ENCODE results near the gene ATP10A. TPM values are rescaled to one million over a fixed set of nuclear protein-coding genes. Genes with fewer than 3 reads are reported as not detected.
"Not testable (repeated sequence)": the region's sequence is repeated elsewhere in the genome, so short reads cannot be mapped to it uniquely, and the experiment has no call there.

ATP10A gene
- total RNA-seq, 1 donor from 2014 or later: 3.2 TPM

DNA sequence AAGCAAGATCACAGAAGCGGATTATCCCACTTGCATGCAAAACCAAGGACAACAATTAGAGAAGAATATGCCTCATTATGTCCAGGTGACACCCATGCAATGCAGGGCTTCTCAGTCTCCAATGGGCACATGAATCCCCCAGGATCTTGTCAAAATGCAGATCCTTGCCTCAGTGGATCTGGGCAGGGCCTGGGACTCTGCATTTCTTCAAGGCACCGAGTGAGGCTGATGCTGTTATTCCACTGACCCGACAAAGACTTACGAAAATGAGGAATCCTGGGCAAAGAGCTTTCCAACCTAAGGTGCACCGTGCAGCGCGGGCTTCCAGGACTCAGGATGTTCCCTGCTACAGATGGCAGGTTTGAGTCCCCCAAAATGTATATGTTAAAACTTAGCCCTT is 99.2 kb downstream of the ATP10A start:
- Histone ChIP-seq H3K9me3 (no peaks in the 10 kb centered on the region), H3K27ac (no peak overlapping the region), H3K4me3 (no peak overlapping the region), H3K36me3 (no peaks in the 10 kb centered on the region), H3K27me3 (no peaks in the 10 kb centered on the region), H3K4me1 (no peaks in the 10 kb centered on the region)
- intact Hi-C loops (cut with DNase I): no loop called here
- no peak for TF ChIP-seq CTCF (IDR thresholded peaks at IDR 0.05)
- no peak for TF ChIP-seq POLR2AphosphoS5 (IDR thresholded peaks at IDR 0.05; ENCODE audit: insufficient read depth in 1 of 2, low read depth in 1 of 2)
- TF ChIP-seq POLR2A (IDR thresholded peaks at IDR 0.05): no peak
- peak in 1 of 2 donors; percentile 52 for DNase-seq (ENCODE audit: extremely low spot score in 2 of 2)

DNA sequence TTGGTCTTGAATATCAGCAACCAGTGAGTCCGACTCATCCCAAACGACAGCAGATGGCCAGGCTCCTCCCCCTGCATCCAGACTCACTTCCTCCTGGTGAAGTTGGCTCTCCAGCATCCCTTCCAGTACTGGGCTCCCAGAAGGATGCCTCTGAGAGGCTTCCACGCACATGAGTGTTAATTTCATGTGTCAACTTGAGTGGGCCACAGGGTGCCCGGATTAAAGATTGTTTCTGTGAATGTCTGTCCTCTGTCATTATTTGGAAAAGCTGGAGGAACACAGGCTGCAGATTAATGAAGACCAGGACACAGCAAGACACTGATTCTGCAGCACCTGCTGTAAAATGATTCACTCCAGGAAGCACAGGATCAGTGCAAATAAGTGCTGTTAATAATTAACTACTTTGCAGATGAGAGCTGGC is 99.8 kb downstream of the ATP10A start:
- H3K9me3 ChIP-seq: no peaks in the 10 kb centered on the region
- intact Hi-C loops (cut with DNase I): no loop called here
- no peak overlapping the region for H3K4me3 ChIP-seq
- no peaks in the 10 kb centered on the region for H3K4me1 ChIP-seq
- peak in 1 of 2 donors; percentile 34 for DNase-seq (ENCODE audit: extremely low spot score in 2 of 2)
- H3K27me3 ChIP-seq: no peaks in the 10 kb centered on the region
- TF ChIP-seq CTCF (IDR thresholded peaks at IDR 0.05): no peak
- TF ChIP-seq POLR2A (IDR thresholded peaks at IDR 0.05): no peak
- TF ChIP-seq POLR2AphosphoS5 (IDR thresholded peaks at IDR 0.05; ENCODE audit: insufficient read depth in 1 of 2, low read depth in 1 of 2): no peak
- no peaks in the 10 kb centered on the region for H3K36me3 ChIP-seq
- no peak overlapping the region for H3K27ac ChIP-seq

- H3K36me3 ChIP-seq: no peaks in the 10 kb centered on the region
- H3K4me1 ChIP-seq: no peaks in the 10 kb centered on the region
- DNase-seq (ENCODE audit: extremely low spot score in 2 of 2): peak in 1 of 2 donors; percentile 56
- no peak overlapping the region for H3K27ac ChIP-seq
- H3K27me3 ChIP-seq: no peaks in the 10 kb centered on the region
- TF ChIP-seq POLR2AphosphoS5 (IDR thresholded peaks at IDR 0.05; ENCODE audit: insufficient read depth in 1 of 2, low read depth in 1 of 2): no peak
- no peak for TF ChIP-seq POLR2A (IDR thresholded peaks at IDR 0.05)
- TF ChIP-seq CTCF (IDR thresholded peaks at IDR 0.05): no peak
- intact Hi-C loops (cut with DNase I): no loop called here
- no peak overlapping the region for H3K4me3 ChIP-seq
- H3K9me3 ChIP-seq: no peaks in the 10 kb centered on the region
These were observed 101.0 kb downstream of the ATP10A start for GRCh38 chr15:25761971-25762662.

DNA sequence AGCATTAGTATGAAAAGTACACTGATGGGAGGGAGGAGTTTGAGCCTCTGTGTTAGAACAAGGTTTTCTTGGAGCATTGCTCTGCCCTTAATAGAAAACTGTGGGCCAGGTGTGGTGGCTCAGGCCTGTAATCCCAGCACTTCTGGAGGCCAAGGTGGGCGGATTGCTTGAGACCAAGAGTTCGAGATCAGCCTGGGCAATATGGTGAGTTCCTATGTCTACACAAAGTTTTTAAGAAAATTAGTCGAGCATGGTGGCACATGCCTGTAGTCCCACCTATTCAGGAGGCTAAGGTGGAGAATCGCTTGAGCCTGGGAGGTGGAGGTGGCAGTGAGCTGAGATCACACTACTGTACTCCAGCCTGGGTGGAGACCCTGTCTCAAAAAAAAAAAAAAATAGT is 103.7 kb downstream of the ATP10A start:
- Histone ChIP-seq H3K4me3 (no peak overlapping the region), H3K36me3 (no peaks in the 10 kb centered on the region), H3K27me3 (no peaks in the 10 kb centered on the region), H3K9me3 (no peaks in the 10 kb centered on the region), H3K27ac (no peak overlapping the region), H3K4me1 (no peaks in the 10 kb centered on the region)
- DNase-seq (ENCODE audit: extremely low spot score in 2 of 2): peak in 1 of 2 donors; percentile 27
- intact Hi-C loops (cut with DNase I): no loop called here
- TF ChIP-seq CTCF (IDR thresholded peaks at IDR 0.05) (no peak), POLR2A (IDR thresholded peaks at IDR 0.05) (no peak), POLR2AphosphoS5 (IDR thresholded peaks at IDR 0.05; ENCODE audit: insufficient read depth in 1 of 2, low read depth in 1 of 2) (no peak)

DNA sequence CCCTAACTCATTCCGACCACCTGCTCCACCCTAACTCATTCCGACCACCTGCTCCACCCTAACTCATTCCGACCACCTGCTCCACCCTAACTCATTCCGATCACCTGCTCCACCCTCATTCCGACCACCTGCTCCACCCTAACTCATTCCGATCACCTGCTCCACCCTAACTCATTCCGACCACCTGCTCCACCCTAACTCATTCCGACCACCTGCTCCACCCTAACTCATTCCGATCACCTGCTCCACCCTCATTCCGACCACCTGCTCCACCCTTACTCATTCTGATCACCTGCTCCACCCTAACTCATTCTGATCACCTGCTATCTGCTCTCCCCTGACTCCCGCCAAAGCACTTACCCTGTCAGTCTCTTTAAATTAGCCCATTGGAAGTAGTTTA is 104.5 kb downstream of the ATP10A start:
- H3K27ac ChIP-seq; H3K36me3 ChIP-seq; H3K4me1 ChIP-seq; H3K4me3 ChIP-seq; H3K27me3 ChIP-seq; H3K9me3 ChIP-seq; intact Hi-C loops (cut with DNase I): not testable (repeated sequence)
- peak in 1 of 2 donors; percentile 40 for DNase-seq (ENCODE audit: extremely low spot score in 2 of 2)
